GM19463 (cell line): ENCODE data around the gene FOXP1.

Experiments
- ATAC-seq: cut with Tn5 transposase; IDR thresholded peaks from one replicate; pipeline ENCODE4 v1.9.1; 2021; ENCODE audit warnings: mild to moderate bottlenecking, moderate library complexity; ENCODE audit not compliant: unreplicated experiment

The FOXP1 gene

GRCh38 chr3:71166339-71167240 is 416.9 kb downstream of the FOXP1 start:
- no peak for ATAC-seq

DNA sequence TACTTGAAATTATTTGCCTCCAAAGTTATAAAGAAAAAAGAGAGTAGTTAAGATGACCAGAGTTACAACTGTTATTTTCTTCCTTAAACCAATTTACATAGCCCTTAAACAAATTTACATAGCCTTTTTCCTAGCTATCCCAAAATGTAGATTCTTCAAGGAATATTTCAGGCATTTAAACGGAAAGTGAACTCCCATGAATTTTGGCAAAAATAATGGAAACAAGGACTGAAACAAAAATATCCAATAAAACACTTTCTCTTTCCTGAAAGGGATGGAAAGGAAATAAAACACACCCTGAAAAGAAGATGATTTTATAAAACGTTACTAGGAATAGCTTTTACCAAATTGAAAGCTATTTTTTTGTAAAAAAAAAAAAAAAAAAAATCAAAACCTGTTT is 418.6 kb downstream of the FOXP1 start:
- ATAC-seq = no peak

DNA sequence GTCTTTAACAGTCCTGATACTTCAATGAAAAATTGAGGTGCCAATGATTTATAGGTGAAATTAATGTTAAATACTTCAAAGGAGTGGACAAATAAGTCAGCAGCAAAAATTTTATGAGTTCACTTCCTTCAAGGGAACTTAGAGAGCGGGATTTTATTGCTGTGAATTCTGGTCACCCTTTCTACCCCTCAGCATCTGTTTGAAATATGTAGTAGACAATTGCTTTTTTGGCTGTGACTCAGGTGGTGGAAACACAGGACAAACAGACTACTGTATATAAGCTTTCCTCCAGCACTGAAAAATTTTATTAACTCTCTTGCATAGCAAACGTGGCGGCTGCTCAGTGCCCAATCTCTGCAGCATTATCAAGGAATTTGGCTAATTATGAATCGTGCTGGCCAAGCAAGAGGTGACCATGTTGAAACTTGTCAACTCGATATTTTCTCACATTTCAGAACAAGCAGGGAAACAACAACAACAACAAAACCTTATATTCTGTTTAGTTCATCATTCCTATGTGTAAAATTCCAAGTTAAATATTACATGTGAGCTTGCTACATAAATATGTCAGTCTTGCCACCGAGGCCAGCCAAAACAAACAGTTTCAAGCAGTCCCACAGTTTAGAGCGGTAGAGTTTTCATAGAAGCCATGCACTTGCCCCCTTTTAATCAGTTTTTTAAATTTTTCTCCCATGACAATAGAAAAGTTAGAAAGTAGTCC is 420.2 kb downstream of the FOXP1 start:
- ATAC-seq = no peak

DNA sequence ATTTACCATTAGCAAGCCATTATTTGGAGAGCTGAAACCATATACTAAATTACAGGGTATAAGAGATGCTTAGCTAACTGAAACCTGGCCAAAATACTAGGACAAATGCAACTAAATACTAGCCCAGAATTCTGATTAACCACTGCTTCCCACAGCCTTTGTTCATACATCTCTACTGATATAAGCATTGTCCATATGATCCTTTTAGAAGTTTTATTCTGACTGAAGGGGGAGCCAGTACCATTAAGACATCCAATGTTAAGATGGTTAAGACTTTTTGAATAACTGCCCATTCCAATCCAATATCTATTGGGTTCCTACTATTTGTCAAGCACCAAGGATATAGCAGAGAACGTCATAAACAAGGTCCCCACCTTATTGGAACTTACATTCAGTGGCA is 421.3 kb downstream of the FOXP1 start:
- ATAC-seq = no peak

DNA sequence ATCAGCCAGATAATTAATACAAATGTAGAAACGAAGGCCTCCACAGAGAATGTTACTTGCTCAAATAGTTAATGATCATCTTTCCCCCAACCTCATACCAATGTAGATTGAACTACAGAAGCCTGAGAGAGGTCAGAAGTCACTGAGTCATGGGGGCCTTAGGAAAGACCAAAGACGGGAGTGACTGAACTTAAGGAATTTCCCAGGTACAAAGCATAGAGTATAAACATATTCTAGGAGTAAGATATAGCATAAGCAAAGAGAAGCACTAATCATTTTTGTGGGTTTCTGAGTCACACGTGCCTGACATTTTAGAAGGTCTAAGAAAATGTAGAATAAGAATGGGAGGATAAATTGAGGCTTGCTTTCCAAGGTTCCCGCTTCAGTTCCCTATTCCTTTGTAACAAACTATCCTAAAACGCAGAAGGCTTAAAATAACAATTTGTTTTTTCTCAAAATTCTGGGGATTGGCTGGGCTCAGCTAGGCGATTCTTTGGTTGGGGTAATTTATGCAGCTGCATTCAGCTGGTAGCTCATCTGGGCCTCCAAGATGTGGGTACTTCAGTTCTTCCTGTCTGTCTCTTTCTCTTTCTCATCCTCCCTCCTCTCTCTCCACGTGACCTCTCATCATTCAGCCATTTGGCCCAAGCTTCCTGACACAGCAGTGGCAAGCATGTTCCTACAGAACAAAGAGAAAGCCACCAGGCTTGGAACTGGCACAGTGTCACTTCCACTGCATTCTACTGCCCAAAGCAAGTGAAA is 422.6 kb downstream of the FOXP1 start:
- no peak for ATAC-seq

DNA sequence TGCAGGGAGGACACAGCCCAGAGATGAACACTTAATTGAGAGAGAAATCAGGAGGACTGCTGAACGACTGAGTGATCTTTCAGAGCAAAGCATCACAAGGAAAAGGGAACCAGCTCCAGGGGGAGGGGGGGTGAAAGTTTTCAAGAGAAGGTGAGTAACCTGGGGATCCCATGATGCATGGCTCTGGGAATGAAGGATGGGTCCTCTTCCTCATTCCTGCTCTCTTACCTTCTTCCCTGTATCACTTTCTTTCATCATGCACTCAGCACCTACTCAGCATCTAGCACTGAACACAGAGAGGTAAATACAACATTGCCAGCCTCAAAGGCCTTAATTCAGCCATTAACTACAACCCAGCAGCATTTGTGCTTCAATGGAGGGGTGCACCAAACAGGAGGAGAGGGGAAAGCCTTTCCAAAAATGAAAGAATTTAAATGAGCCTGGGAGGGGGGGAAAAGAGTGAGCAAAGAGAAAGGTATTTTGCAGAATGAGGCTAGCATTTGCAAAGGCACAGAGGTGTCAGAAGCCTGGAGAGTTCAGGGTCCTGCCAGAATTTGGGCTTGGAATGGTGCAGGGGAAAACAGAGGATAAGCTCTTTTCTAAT is 427.4 kb downstream of the FOXP1 start:
- ATAC-seq = no peak

DNA sequence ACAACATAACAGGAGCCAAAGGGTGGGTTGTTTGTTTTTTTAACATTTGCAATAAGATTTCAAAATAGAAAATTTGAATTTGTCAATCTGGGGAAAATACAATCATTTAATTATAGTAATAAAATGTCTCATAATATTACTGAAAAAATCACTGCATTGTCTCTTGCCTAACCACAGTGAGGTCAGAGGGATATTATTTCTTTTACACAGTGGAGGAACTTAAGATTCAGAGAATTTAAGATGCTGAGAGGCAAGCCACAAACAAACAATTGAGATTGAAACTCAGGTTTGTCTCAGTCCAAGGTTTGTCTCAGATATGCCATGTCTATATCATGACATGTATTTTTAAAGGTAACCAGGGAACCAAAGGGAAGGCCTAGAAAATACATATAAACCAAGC is 428.7 kb downstream of the FOXP1 start:
- ATAC-seq = no peak

DNA sequence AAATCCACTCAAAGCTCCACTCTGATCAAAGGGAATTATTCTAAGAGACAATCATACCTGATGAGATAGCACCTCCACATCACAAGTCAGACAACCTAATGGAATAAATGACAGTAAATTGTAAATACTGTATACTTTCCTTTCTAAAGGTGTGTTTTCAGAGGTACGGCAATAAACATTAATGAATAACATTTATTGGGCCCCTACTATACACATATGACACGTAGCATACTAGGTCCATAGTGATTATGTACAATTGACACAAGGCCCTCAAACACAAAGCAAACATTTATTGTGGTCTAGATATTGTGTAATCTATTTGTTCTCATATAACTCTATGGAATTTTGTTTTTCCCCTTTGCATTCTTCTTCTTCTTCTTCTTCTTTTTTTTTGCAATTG is 429.8 kb downstream of the FOXP1 start:
- no peak for ATAC-seq

- ATAC-seq = no peak
Observed at GRCh38 chr3:71152892-71153265, 430.6 kb downstream of the FOXP1 start.

- no peak for ATAC-seq
Observed at GRCh38 chr3:71152039-71152891, 431.3 kb downstream of the FOXP1 start.

DNA sequence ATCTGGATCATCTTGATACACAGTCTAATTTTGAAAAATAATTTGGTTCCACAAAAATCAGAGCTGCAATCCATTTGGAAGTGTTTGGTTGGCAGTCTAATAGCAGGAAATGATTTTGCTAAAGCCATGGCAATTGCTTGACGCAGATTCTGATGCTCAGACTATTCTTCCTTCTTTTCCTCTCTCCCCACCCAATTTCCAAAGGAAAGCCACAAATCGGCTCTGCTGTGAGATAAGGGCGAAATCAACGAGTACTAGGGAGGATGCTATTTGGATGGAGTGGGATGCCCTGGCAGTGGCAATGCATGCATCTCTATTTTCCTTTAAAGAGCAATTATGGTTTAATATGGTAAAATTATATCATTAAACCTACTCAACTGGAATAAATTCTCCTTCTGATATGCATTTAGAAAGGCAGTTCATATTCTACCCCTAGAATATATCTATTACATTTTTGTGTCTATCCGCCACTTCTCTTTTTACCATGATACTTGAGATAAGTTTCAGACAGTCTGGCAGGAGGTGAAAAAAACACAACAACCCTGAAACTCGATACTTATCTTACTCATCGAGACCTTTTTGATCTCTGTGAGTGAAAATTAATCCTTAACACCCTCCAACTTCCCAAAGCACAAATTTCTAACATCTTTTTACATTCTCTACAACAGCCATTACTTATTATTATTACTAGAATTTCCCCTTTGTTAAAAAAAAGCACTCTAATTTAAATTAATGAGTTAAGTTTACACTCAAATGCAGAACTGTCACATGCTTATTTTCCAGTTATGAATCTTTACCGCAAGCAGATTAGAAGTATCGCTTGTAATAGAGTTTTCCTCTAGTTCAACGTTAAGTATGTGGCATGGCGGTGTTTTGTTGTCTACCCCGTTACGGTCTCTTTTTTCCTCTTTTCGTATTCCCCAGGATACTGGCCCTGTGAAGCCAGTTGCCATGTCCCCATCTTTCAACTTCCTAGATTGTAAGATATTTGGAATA is 433.3 kb downstream of the FOXP1 start:
- peak; percentile 69 for ATAC-seq

- no peak for ATAC-seq
Observed at GRCh38 chr3:71148455-71149060, 435.0 kb downstream of the FOXP1 start.

GRCh38 chr3:71146673-71147072 is 436.9 kb downstream of the FOXP1 start:
- ATAC-seq = no peak

GRCh38 chr3:71145954-71146353 is 437.6 kb downstream of the FOXP1 start:
- ATAC-seq = no peak

GRCh38 chr3:71144525-71145253 is 438.8 kb downstream of the FOXP1 start:
- ATAC-seq = no peak

- no peak for ATAC-seq
Observed at GRCh38 chr3:71143493-71143892, 440.0 kb downstream of the FOXP1 start.

DNA sequence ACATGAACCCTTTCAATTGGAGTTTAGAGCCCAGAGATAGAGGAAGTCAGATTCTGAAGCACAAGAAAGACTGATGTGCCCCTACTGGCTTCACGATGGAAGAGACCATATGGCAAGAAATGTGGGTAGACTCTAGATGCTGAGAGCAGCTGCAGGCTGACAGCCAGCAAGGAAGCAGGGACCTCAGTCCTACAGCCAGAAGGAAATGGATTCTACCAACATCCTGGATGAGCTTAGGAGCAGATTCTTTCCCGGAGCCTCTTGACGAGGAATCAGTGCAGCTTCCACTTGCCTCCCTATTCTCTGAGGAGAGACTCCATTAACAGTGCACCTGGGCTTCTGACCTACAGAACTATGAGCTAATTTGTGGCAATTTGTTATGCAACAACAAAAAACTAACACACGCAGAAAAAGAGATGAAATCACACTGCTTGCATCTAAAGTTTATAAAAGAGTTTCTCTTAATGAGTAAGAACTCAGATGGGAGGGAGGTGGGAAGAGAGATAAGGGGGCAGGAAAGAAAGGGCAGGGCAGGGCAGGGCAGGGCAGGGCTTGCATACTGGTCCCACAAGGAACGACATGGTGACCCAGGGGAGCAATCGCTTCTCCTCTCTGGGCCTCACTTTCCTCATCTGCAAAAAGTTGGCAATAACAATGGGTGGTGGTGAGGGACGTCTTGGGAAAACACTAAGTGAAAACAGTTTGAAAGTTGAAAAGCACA is 440.9 kb downstream of the FOXP1 start:
- no peak for ATAC-seq
